Measurements from ENCODE around the gene AIDA.

Gene AIDA

GRCh38 chr1:222643606-222643937, 68.7 kb downstream of the AIDA start:
- no peak for DNase-seq

- DNase-seq = no peak
Observed at GRCh38 chr1:222642468-222642867, 69.8 kb downstream of the AIDA start.

- no peak for DNase-seq
Observed at GRCh38 chr1:222641269-222641948, 70.9 kb downstream of the AIDA start.

GRCh38 chr1:222634180-222635013, 77.9 kb downstream of the AIDA start:
- DNase-seq = peak; percentile 65

GRCh38 chr1:222632749-222633148, 79.5 kb downstream of the AIDA start:
- no peak for DNase-seq

- no peak for DNase-seq
Observed at GRCh38 chr1:222631611-222632208, 80.6 kb downstream of the AIDA start.

GRCh38 chr1:222629921-222630535, 82.3 kb downstream of the AIDA start:
- DNase-seq = no peak

- no peak for DNase-seq
Observed at GRCh38 chr1:222627232-222627631, 85.1 kb downstream of the AIDA start.

GRCh38 chr1:222624214-222624613, 88.1 kb downstream of the AIDA start:
- DNase-seq = no peak

- DNase-seq = no peak
Observed at GRCh38 chr1:222623458-222623857, 88.8 kb downstream of the AIDA start.

- DNase-seq = no peak
Observed at GRCh38 chr1:222622765-222623164, 89.5 kb downstream of the AIDA start.

GRCh38 chr1:222620566-222620965, 91.7 kb downstream of the AIDA start:
- DNase-seq = no peak

GRCh38 chr1:222618880-222619596, 93.3 kb downstream of the AIDA start:
- DNase-seq = no peak
